HCT116 (cell line): Measurements from ENCODE around the gene GGA2.

Experiments used
- CBX3 ChIP-seq: IDR thresholded peaks from 2 replicates; pipeline ENCODE4 v1.6.1; 2012; ENCODE audit warnings: low read depth
- ELF1 ChIP-seq: IDR thresholded peaks from 2 replicates; pipeline ENCODE4 v1.6.1; 2012; ENCODE audit warnings: low read depth, borderline replicate concordance
- EZH2 ChIP-seq: fragments of 200-600 bp; sonication (generic); IDR thresholded peaks from 2 replicates; pipeline ENCODE4 v1.6.1; 2017; ENCODE audit warnings: antibody characterized with exemption, mixed run types
- POLR2A ChIP-seq: IDR thresholded peaks from 2 replicates; pipeline ENCODE4 v1.7.0; 2011; ENCODE audit warnings: borderline replicate concordance; ENCODE audit not compliant: insufficient read depth, insufficient read length; ENCODE audit errors: extremely low read depth
- SRF ChIP-seq: IDR thresholded peaks from 2 replicates; pipeline ENCODE4 v1.6.1; 2012; ENCODE audit warnings: low read depth
- TCF7L2 ChIP-seq: IDR thresholded peaks from 2 replicates; pipeline ENCODE4 v1.7.0; 2011; ENCODE audit warnings: borderline replicate concordance, inconsistent platforms; ENCODE audit not compliant: insufficient read depth, insufficient read length; ENCODE audit errors: extremely low read depth
- YY1 ChIP-seq: IDR thresholded peaks from 2 replicates; pipeline ENCODE4 v1.6.1; 2011; ENCODE audit warnings: low read length, low read depth, moderate library complexity, mild to moderate bottlenecking; ENCODE audit not compliant: insufficient replicate concordance; ENCODE audit errors: extremely low read depth
- ZFX ChIP-seq: fragments of 450-650 bp; IDR thresholded peaks from 2 replicates; pipeline ENCODE4 v1.6.1; 2017
- TF ChIP-seq, protein P1 (sequence below), 3 experiments: fragments of 200-600 bp in 1 of 3; sonication (generic) in 1 of 3; IDR thresholded peaks in 2 of 3; conservative IDR thresholded peaks in 1 of 3; 2 replicates each; pipeline ENCODE4 v1.5.1; 2012 to 2017; ENCODE audit warnings: low read depth in 2 of 3, low read length in 2 of 3, antibody characterized with exemption in 1 of 3, borderline replicate concordance in 1 of 3, control low read depth in 1 of 3, mild to moderate bottlenecking in 1 of 3, mixed read lengths in 1 of 3, mixed run types in 1 of 3, moderate library complexity in 1 of 3; ENCODE audit not compliant: insufficient read depth in 1 of 3
- TF ChIP-seq, protein P2 (sequence below): IDR thresholded peaks from 2 replicates; pipeline ENCODE4 v1.6.1; 2012
- TF ChIP-seq, protein P3 (sequence below): IDR thresholded peaks from 2 replicates; pipeline ENCODE4 v1.6.1; 2012; ENCODE audit warnings: low read depth

DNA sequence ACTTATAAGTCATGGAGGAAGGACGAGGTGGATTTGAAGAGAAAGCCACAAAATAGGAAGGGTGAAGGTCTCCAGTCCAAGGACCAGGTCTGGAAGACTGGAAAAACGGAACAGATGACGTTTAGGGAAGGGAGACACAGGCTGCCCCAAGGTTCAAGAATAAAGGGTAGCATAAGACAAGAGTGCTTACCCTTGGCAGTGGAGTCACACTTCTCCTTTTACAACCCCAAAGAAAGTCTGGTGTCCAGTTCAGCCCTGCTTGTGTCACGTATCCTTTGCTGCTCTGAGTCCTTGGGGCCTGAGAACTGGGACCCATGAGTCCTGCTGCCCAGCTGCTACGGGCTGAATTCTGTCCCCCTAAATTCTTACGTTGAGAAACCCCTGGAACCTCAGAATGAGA lies 13.0 kb upstream of the GGA2 start:
- TF ChIP-seq, protein P1, sequence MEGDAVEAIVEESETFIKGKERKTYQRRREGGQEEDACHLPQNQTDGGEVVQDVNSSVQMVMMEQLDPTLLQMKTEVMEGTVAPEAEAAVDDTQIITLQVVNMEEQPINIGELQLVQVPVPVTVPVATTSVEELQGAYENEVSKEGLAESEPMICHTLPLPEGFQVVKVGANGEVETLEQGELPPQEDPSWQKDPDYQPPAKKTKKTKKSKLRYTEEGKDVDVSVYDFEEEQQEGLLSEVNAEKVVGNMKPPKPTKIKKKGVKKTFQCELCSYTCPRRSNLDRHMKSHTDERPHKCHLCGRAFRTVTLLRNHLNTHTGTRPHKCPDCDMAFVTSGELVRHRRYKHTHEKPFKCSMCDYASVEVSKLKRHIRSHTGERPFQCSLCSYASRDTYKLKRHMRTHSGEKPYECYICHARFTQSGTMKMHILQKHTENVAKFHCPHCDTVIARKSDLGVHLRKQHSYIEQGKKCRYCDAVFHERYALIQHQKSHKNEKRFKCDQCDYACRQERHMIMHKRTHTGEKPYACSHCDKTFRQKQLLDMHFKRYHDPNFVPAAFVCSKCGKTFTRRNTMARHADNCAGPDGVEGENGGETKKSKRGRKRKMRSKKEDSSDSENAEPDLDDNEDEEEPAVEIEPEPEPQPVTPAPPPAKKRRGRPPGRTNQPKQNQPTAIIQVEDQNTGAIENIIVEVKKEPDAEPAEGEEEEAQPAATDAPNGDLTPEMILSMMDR (IDR thresholded peaks at IDR 0.05 in 2 of 3, conservative IDR thresholded peaks at IDR 0.05 in 1 of 3; ENCODE audit: borderline replicate concordance in 1 of 3, insufficient read depth in 1 of 3, low read depth in 2 of 3, low read length in 2 of 3), result no peak
- no peak for TF ChIP-seq POLR2A
- TF ChIP-seq YY1, result no peak
- TF ChIP-seq, protein P2, sequence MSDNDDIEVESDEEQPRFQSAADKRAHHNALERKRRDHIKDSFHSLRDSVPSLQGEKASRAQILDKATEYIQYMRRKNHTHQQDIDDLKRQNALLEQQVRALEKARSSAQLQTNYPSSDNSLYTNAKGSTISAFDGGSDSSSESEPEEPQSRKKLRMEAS, result no peak
- TF ChIP-seq ZFX, result no peak
- no peak for TF ChIP-seq TCF7L2
- TF ChIP-seq EZH2, result no peak
- TF ChIP-seq ELF1, result no peak
- TF ChIP-seq, protein P3, sequence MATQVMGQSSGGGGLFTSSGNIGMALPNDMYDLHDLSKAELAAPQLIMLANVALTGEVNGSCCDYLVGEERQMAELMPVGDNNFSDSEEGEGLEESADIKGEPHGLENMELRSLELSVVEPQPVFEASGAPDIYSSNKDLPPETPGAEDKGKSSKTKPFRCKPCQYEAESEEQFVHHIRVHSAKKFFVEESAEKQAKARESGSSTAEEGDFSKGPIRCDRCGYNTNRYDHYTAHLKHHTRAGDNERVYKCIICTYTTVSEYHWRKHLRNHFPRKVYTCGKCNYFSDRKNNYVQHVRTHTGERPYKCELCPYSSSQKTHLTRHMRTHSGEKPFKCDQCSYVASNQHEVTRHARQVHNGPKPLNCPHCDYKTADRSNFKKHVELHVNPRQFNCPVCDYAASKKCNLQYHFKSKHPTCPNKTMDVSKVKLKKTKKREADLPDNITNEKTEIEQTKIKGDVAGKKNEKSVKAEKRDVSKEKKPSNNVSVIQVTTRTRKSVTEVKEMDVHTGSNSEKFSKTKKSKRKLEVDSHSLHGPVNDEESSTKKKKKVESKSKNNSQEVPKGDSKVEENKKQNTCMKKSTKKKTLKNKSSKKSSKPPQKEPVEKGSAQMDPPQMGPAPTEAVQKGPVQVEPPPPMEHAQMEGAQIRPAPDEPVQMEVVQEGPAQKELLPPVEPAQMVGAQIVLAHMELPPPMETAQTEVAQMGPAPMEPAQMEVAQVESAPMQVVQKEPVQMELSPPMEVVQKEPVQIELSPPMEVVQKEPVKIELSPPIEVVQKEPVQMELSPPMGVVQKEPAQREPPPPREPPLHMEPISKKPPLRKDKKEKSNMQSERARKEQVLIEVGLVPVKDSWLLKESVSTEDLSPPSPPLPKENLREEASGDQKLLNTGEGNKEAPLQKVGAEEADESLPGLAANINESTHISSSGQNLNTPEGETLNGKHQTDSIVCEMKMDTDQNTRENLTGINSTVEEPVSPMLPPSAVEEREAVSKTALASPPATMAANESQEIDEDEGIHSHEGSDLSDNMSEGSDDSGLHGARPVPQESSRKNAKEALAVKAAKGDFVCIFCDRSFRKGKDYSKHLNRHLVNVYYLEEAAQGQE, result no peak
- no peak for TF ChIP-seq SRF
- no peak for TF ChIP-seq CBX3
